ENCODE data around the gene NLRX1.

The NLRX1 gene

GRCh38 chr11:119168471-119169281, at the start of gene NLRX1:
Gene NLRX1, plus strand, starts transcription at chr11:119168725. Its CDS starts 2,679 bp downstream, at chr11:119171404.
- peak within 1 kb of the TSS; percentile 78 for H3K4me3 ChIP-seq (ENCODE audit: low read depth, low read length)
- DNase-seq (ENCODE audit: low read depth) = peak; percentile 44
- peak; percentile 98 for TF ChIP-seq CTCF (IDR thresholded peaks at IDR 0.05; ENCODE audit: control insufficient read depth, extremely low read depth, insufficient read depth)

GRCh38 chr11:119118946-119119345, 49.6 kb upstream of the NLRX1 start:
- no peak overlapping the region for H3K4me3 ChIP-seq (ENCODE audit: low read depth, low read length)
- no peak for DNase-seq (ENCODE audit: low read depth)
- TF ChIP-seq CTCF (IDR thresholded peaks at IDR 0.05; ENCODE audit: control insufficient read depth, extremely low read depth, insufficient read depth) = no peak

GRCh38 chr11:119120639-119121007, 47.9 kb upstream of the NLRX1 start:
- no peak for DNase-seq (ENCODE audit: low read depth)
- TF ChIP-seq CTCF (IDR thresholded peaks at IDR 0.05; ENCODE audit: control insufficient read depth, extremely low read depth, insufficient read depth) = no peak
- H3K4me3 ChIP-seq (ENCODE audit: low read depth, low read length) = peak overlapping the region; percentile 88

GRCh38 chr11:119121008-119121810, 47.3 kb upstream of the NLRX1 start, which contains the start of gene HINFP:
Gene HINFP, plus strand, starts transcription at chr11:119121580. Its CDS starts 5,365 bp downstream, at chr11:119126945.
- peak; percentile 97 for DNase-seq (ENCODE audit: low read depth)
- TF ChIP-seq CTCF (IDR thresholded peaks at IDR 0.05; ENCODE audit: control insufficient read depth, extremely low read depth, insufficient read depth) = no peak
- H3K4me3 ChIP-seq (ENCODE audit: low read depth, low read length) = peak within 1 kb of the TSS; percentile 88

GRCh38 chr11:119121811-119122124, 46.8 kb upstream of the NLRX1 start:
- TF ChIP-seq CTCF (IDR thresholded peaks at IDR 0.05; ENCODE audit: control insufficient read depth, extremely low read depth, insufficient read depth) = no peak
- H3K4me3 ChIP-seq (ENCODE audit: low read depth, low read length) = peak overlapping the region; percentile 88
- DNase-seq (ENCODE audit: low read depth) = no peak

GRCh38 chr11:119125821-119126220, 42.7 kb upstream of the NLRX1 start:
- H3K4me3 ChIP-seq (ENCODE audit: low read depth, low read length) = no peak overlapping the region
- DNase-seq (ENCODE audit: low read depth) = no peak
- TF ChIP-seq CTCF (IDR thresholded peaks at IDR 0.05; ENCODE audit: control insufficient read depth, extremely low read depth, insufficient read depth) = no peak

All from LNCaP clone FGC (cell line).